H4 (cell line): ENCODE data around the gene ART4. TPM values are rescaled to one million over a fixed set of nuclear protein-coding genes. Genes with fewer than 3 reads are reported as not detected.
A peak's percentile ranks its signal among the peaks of the same experiment; 100 is the strongest.

Experiments used
- DNase-seq: peaks from one replicate; pipeline ENCODE4 v3.0.0-alpha.2; 2015; ENCODE audit warnings: low spot score
- total RNA-seq: library from RNA; depleted of rRNA; stranded (reverse); fragments of >200 nt; shearing (Covaris generic); gene quantifications from 2 replicates; pipeline ENCODE4 v1.2.3, GENCODE V29; 2014; rRNA removed

ART4 gene
- total RNA-seq, result not detected in 2 replicates

DNA sequence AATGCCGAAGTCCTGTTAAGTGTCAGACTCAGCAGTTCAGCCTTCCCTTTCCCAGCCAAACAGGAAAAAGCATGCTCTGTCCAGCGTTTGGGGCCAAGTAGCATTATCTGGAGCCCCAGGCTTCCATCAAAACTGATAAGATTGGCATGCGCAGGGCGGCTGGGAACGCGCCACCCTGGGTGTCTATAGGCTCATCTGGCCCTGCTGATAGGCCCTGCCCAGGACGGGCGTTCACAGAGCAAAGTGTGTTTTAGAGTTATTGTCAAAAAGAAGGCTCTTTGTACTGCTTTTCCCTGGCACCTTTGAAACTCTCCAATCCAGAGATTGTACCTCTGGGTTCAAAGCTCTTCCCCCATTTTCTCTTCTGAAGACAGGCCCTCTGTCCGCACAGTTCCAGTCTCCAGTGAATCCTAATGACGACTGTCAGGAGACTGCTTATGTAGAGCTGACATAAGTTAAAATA, at the start of gene ART4:
Gene ART4, minus strand, starts transcription at position 102 of the 463 bp plus-strand sequence. CDS start 413 bp downstream, outside the sequence.
- no peak for DNase-seq

DNA sequence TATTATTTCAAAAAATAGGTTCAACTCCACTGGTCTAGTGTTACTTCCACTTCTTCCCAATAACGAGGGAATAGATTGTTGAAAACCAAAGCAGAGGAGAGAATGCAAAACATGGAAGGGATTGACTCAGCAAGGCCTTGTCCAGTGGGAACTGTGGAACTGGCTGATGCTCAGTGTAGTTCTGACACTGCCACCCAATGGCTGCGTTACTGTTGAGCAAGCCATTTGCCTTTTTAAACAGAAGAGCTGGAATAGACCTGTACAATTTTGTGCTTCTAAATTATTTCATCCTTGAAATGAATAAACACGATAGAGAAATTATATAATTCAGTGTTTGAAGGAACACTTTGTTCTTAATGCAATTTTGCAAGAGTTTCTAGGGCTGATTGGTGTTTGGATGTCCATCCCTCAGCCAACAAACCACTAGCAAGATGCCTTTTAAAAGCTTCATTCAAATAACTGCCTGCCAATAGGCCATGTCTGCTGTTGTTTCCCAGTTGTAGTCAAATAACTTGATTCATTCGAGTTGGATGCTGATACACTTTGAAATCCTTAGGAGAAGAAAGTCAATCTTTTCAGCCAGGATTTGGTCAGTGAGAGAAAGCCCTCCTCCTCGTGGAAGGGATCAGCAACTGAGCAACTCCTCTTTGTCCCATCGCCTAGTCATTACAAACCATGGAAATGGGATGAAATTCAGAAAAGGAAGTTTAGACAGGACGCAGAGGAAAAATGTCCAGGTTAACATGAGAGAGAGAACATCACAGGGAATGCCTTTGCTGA, 49.6 kb upstream of the ART4 start:
- peak; percentile 53 for DNase-seq

DNA sequence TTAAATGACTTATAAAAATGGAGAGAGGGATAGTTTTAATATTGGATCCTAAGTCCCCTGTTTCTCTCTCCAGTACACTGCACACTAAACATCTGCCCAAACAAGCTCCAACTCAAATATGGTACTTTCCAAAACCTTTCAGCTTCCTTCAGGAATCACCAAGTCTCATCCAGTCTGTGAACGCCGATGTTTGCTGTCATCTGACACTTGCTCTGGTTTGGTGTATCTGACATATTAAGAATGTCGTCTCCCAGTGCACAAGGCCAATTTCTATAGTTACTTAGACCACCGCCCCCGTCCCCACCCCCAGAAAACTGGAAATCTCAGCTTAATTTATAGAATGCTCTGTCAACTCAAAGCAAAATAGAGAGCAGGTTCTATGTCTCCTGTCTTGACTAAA, 47.4 kb upstream of the ART4 start:
- DNase-seq, result no peak

DNA sequence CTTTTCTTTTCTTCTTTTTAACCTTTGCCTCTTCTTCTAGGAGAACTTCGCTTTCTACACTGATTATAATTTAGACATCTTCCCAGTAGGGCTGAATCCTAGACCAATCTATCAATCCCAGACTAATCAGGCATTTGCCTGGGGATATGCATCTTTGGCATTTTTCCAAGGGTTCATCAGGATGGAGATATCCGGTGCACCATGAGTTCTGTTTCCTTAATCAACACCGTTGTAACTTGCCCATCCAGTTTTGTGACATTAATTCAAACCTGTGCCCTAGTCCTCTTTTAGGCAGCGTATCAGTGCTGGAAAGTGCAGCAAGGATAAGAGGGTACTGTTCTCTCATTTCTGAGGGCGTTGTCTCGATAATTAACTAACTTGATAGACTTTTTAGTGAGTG, 42.9 kb upstream of the ART4 start:
- no peak for DNase-seq

- DNase-seq, result peak; percentile 84
These were observed 42.4 kb upstream of the ART4 start, which contains the start of gene MGP for GRCh38 chr12:14885718-14886221. Gene MGP, minus strand, starts transcription at chr12:14885854. Its CDS starts 63 bp downstream, at chr12:14885791.

DNA sequence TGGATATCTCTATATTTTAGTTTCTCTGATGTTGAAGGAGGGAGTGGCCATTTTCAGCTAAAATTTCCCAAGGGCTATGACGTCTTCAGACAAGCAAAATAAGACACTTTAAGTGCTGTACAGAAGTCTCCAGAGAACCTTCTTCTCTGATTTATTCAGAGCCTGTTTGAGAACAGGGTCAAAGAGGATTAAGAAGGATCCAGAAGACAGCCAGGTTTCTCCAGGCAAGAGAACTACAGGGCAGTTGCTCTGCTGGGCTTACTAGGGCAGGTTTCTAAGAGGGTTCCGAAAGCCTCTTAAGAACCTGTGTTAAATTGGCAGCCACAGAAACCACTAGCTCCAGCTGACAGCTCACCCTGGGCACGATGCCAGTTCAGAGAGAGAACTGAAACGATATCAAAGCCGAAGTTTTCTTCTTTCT, 41.1 kb upstream of the ART4 start:
- DNase-seq, result peak; percentile 88

DNA sequence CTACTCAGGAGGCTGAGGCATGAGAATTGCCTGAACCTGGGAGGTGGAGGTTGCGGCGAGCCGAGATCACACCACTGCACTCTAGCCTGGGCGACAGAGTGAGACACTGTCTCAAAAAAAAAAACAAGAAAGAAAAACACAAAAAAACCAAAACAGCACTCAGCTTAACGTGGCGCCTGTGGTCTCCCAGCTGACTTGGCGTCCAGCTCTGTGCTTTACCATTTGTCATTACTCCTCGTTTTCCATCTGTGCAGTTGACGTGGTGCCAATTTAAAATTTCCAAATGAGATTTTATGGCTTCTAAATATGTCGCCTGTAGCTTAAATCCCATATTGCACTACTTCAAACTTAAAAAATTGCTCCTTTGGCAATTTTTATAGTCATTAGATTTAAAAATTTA, 40.4 kb upstream of the ART4 start:
- DNase-seq, result no peak

- DNase-seq, result no peak
These were observed 37.6 kb upstream of the ART4 start for GRCh38 chr12:14880890-14881453.

GRCh38 chr12:14879222-14879933, 36.1 kb upstream of the ART4 start:
- no peak for DNase-seq

GRCh38 chr12:14878488-14878887, 35.2 kb upstream of the ART4 start:
- no peak for DNase-seq

GRCh38 chr12:14876833-14877232, 33.5 kb upstream of the ART4 start:
- no peak for DNase-seq

- DNase-seq, result no peak
These were observed 31.6 kb upstream of the ART4 start for GRCh38 chr12:14874882-14875281.

DNA sequence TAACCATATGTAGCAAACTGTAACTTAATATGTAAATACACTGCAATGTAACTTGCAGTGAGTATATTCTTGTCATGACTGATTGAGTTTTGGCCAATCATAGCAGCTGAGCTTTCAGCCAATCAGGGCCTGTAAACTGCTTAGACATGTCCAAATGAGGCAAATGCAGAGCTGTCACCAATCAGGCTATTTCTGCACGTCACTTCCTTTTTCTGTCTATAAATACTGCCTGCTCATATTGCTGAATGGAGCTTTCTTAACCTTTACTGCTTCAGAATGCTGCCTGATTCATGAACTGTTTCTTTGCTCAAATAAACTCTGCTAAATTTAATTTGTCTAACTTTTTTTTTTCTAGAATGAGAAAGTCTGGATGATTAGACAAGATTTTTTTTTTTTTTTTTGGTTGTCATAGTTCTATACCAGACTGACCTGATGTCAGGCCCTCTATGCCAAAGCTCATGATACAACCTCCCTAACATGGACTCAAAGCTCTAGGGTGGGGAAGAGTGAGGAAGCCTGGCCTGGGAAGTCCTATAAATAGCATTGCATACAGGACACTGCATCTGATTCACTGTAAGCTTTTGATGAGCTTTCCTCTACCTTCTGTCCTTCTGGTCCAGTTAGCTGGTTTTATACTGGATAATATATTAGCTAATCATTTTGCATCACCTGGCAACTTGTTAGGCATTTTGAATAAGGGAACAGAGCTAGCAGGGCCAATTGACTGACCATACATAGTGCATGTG, 30.3 kb upstream of the ART4 start:
- DNase-seq, result no peak

GRCh38 chr12:14871886-14872285, 28.6 kb upstream of the ART4 start:
- DNase-seq, result no peak

GRCh38 chr12:14871247-14871646, 27.9 kb upstream of the ART4 start:
- DNase-seq, result no peak

DNA sequence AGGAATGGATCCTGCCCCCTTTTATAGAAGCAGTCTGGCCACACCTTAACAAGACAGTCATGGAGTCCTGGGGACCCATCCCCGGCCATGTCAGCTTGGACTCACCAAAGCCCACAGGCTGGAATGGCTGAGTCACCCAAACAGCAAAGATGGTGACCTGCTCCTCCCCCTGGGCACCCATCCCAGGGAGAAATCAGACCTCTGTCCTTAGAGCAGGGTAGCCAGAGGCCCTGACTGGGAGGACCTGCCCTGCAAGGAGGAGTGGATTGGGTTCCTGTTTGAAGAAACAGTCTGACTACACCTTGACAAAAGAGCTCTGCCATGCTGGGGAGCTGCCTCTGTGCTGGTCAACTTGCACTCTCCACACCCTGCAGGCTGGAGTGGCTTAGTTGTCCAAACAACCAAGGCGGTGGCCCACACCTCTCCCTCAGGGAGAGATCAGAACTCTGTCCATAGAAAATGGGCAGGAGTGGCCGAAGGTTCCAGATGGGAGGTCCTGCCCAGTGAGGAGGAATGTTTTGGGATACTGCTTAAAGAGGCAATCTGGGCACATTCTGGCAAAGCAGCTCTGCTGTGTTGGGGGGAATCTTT, 25.7 kb upstream of the ART4 start:
- no peak for DNase-seq

DNA sequence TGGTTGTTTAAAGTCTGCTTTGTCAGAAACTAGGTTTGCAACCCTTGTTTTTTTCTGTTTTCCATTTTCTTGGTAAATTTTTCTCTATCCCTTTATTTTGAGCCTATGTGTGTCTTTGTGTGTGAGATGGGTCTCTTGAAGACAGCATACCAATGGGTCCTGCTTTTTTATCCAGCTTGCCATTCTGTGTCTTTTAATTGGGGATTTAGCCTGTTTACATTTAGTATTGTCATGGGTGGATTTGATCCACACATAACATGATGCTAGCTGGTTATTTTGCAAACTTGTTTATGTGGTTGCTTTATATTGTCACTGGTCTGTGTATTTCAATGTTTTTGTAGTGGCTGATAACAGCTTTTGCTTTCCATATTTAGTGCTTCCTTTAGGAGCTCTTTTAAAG, 17.2 kb upstream of the ART4 start:
- DNase-seq, result no peak

- no peak for DNase-seq
These were observed 15.2 kb upstream of the ART4 start for GRCh38 chr12:14858513-14858912.

- peak; percentile 58 for DNase-seq
These were observed 11.4 kb upstream of the ART4 start for GRCh38 chr12:14854586-14855183.

GRCh38 chr12:14853961-14854360, 10.6 kb upstream of the ART4 start:
- no peak for DNase-seq

DNA sequence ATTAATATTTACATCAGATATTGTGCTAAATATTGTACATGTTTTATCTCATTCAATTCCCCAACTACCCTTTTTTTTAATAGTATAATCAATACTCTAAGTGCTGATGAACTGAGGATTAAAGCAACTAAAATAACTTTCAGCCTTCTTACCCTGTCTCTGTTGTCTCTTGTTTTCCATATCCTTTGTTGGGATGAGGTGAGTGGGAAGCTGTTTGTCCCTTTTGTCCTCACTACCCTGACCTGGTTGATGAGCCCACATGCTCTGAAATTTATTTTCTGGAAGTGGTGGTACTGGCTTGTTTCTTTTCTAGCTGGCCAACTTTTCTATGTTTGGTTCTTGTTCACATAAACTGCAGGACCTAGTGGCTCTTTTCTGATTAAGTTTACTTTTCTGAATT, 9.6 kb upstream of the ART4 start:
- DNase-seq, result no peak
